HEK293T (cell line): Measurements from ENCODE around the gene COPS7B.

Source experiments
- ARNT ChIP-seq: fragments of 450-650 bp; IDR thresholded peaks from 2 replicates; pipeline ENCODE4 v1.6.1; 2017; ENCODE audit warnings: mild to moderate bottlenecking
- BHLHE40 ChIP-seq: fragments of 450-650 bp; IDR thresholded peaks from 2 replicates; pipeline ENCODE4 v1.6.1; 2016; ENCODE audit warnings: mild to moderate bottlenecking, moderate library complexity, borderline replicate concordance
- CTBP1 ChIP-seq: fragments of 450-650 bp; IDR thresholded peaks from 2 replicates; pipeline ENCODE4 v1.6.1; 2016; ENCODE audit warnings: borderline replicate concordance
- ELF4 ChIP-seq: fragments of 450-650 bp; IDR thresholded peaks from 2 replicates; pipeline ENCODE4 v1.6.1; 2017; ENCODE audit warnings: antibody characterized with exemption
- FOXA1 ChIP-seq: fragments of 450-650 bp; IDR thresholded peaks from 2 replicates; pipeline ENCODE4 v1.6.1; 2016; ENCODE audit warnings: mild to moderate bottlenecking
- FOXK2 ChIP-seq: fragments of 450-650 bp; IDR thresholded peaks from 2 replicates; pipeline ENCODE4 v1.6.1; 2016; ENCODE audit warnings: mild to moderate bottlenecking
- FOXM1 ChIP-seq: fragments of 450-650 bp; IDR thresholded peaks from 2 replicates; pipeline ENCODE4 v1.6.1; 2017; ENCODE audit warnings: mild to moderate bottlenecking, borderline replicate concordance
- HDGF ChIP-seq: fragments of 450-650 bp; IDR thresholded peaks from 2 replicates; pipeline ENCODE4 v1.6.1; 2017; ENCODE audit warnings: antibody characterized with exemption, borderline replicate concordance
- L3MBTL2 ChIP-seq: fragments of 450-650 bp; conservative IDR thresholded peaks from 2 replicates; pipeline ENCODE4 v1.6.1; 2016; ENCODE audit warnings: mild to moderate bottlenecking
- PKNOX1 ChIP-seq: fragments of 450-650 bp; IDR thresholded peaks from 2 replicates; pipeline ENCODE4 v1.6.1; 2016
- SP1 ChIP-seq: fragments of 450-650 bp; IDR thresholded peaks from 2 replicates; pipeline ENCODE4 v1.6.1; 2017
- SUZ12 ChIP-seq: fragments of 450-650 bp; IDR thresholded peaks from 2 replicates; pipeline ENCODE4 v1.6.1; 2016; ENCODE audit warnings: mild to moderate bottlenecking
- TARDBP ChIP-seq: fragments of 450-650 bp; IDR thresholded peaks from 2 replicates; pipeline ENCODE4 v1.6.1; 2016
- ZNF384 ChIP-seq: fragments of 450-650 bp; IDR thresholded peaks from 2 replicates; pipeline ENCODE4 v1.6.1; 2016

GRCh38 chr2:231807020-231807419 lies 20.8 kb downstream of the COPS7B start:
- TF ChIP-seq ARNT, result no peak
- TF ChIP-seq SP1, result no peak
- TF ChIP-seq ZNF384, result no peak
- no peak for TF ChIP-seq HDGF
- TF ChIP-seq TARDBP, result no peak
- TF ChIP-seq SUZ12, result no peak
- TF ChIP-seq FOXM1, result no peak
- no peak for TF ChIP-seq BHLHE40
- no peak for TF ChIP-seq FOXK2
- no peak for TF ChIP-seq ELF4
- no peak for TF ChIP-seq L3MBTL2
- no peak for TF ChIP-seq CTBP1
- TF ChIP-seq FOXA1, result no peak
- no peak for TF ChIP-seq PKNOX1
